Raji (cell line): Measurements from ENCODE around the gene DONSON.

Source experiments
- POLR2A ChIP-seq: IDR thresholded peaks from 2 replicates; pipeline ENCODE4 v1.6.1; 2011; ENCODE audit warnings: low read depth, low read length, control low read depth; ENCODE audit not compliant: insufficient read depth

The DONSON gene

DNA sequence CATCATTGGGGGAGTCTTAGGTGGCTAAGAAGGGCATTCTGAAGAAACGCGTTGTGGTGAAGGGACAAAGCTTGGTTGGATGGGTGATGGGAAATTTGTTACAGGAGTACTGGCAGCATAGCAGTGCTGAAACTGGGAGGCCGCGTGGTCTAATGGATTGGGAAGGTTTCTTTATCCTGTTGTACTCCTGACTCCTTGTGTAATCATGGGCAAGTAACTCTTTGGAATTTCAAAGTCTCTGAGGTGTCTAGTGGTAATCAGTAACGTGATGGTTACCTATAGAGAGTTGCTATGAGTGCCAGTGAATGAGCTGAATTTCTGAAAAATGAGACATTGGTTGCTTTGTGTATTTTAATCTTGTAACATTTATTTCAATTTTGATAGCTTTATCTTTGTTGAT is 18.5 kb downstream of the DONSON start:
- no peak for TF ChIP-seq POLR2A

DNA sequence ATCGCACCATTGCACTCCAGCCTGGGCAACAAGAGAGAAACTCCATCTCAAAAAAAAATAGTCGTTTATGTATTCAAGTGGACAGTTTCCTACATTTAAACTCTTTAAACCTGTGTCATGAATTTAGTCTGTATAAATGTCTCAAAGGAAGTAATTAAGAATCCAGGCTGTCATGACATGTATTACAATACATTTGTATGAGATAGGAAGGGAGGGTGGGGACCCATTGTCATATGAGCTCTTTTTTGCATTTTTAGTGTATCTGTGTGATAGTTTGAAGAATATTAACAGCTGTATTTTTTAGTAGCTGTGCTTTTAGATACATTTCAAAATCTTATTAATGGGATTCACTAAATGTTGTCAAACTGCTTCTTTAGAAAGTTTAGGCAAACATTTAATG is 20.0 kb downstream of the DONSON start:
- TF ChIP-seq POLR2A: no peak

DNA sequence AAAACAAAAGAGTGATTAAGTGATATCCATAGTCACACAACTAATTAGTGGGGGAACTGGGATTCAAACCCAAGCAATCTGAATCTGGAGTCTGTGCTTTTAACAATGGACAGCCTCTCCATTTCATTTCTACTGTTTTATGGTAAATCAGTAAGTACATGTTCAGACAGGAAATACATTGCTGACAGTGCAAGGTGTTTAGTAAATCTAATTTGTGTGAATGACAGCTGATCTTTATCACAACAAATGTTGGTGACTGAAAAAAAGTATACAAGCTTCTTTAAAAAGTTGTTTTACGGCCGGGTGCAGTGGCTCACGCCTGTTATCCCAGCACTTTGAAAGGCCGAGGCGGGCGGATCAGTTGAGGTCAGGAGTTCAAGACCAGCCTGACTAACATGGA is 20.6 kb downstream of the DONSON start:
- TF ChIP-seq POLR2A: no peak

DNA sequence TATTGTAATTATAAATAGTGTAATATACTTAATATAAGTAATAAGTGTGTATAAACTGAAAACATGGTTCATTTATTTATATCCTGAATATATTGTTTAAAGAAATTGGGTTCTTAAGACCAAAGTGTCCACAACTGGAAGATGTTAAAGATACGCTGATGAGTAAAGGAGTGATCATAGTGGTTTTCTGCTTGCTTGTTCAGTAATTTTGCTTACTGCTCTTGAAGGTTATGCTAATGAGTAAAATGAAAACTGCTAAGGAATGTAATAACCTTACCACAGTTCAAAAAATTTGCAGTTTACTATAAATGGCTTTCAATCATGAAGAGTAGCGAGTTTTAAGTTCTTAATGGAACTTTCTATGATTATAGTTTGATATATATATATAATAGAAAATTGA is 22.0 kb downstream of the DONSON start:
- no peak for TF ChIP-seq POLR2A

DNA sequence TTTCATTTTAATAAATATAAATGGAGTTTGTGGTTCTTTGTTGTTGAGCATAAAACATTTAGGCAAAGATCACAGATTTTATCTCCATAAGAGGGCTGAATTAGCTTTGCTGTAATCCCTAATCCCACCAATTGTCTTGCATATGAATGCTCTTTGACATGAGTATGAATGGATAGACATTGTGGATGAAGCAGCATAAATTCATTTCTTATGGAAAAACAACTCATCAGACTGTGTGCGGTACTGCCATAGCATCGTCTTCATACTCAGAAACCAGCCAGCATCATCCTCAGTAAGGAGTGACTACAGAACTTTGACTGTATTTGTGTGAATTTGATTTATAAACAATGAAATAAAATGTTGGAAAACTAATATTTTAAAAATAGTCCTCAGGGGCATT is 26.1 kb downstream of the DONSON start:
- TF ChIP-seq POLR2A: no peak

DNA sequence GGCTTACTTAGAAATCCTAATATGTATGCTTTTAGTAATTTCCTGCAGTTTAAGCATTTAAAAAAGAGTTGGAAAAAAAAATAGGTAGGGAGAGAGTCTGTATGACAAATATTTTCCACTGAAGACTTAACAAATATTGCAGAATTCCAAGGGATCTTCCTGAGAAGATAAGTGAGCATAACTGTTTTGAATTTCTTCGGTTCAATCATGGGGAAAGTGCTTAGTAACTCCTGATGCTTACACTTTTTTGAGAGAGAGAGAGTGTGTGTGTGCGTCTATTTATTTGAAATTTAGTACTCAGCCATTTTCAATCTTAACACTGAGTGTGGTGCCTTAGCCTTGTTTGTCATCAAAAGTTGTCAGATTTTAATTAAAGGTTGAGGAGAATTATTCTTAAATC is 27.1 kb downstream of the DONSON start:
- no peak for TF ChIP-seq POLR2A

DNA sequence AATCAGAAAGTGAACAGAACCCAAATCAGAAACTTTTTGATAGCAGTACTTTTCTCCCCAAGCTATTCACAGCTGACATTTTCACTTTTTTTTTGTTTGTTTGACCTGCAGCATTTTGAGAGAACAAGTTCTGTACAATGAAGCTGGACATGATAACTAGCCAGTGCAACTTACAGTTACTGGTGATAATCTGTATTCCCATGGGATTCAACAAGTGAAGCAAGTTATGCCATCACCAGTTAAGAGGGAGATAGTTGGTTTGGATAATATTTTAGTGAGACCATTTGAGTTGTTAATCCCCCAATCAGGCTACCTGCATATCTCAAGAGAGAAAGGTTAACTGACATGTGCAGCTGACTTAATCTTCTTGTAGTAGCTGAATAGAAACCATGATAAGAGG is 27.5 kb downstream of the DONSON start:
- no peak for TF ChIP-seq POLR2A

DNA sequence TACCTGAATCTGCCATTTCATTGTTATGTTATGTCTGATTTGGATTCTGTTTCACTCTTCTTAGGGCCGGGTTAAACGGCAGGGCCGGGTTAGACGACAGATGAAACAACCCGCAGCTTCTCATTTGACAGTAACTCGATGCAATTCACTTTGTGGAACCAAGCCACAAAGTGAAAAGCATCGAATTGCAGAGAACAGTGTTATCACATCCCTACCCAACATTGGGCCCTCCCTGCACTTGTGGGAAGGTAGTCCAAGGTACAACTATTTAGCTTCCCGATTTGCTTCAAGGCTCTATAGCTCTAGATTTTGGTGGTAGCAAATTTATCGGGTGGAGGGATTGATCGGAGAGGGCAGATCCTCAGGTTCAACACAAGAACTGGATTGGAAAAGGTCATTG is 28.7 kb downstream of the DONSON start:
- TF ChIP-seq POLR2A: no peak

DNA sequence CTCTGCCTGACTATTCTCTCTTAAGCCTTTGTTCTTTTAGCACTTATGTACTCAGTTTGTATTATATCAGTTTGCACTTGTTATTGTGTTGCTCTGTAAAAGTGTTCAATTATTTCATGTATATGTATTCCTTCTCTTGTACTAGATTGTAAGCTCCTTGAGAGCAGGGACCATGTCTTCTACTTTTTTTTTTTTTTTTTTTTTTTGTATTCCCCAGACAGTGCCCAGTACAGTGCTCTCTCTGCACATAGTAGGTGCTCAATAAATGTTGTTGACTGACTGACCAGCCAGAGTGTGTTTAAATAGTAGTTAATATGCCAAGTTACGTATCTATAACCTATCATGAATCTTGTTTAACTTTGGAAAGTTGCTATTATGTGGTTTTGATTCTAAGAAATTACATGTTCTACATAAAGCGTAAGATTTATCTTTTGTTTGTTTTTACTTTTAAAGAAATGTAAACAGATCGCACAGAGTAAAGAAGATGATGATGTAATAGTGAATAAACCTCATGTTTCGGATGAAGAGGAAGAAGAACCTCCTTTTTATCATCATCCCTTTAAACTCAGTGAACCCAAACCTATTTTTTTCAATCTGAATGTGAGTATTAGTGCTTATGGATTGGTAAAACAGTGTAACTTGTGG is 29.6 kb downstream of the DONSON start:
- no peak for TF ChIP-seq POLR2A

DNA sequence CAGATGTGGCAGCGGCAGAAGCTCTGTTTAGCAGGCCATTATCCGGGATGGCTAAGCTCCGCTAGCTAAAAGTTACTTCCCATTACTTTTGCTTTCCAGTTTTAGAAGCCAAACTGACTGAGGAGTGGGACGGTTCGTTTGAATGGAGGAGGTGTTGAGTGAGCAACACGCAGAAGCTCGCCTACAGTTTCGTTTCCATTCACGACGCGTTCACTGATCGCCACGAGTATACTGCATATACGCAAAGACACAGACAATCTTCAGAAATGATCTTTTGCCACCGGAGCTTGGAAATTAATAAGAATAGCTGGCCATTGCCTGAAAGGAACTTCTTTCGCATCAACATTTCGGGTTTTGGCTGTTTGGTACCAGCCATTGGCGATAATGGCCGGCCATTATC is 31.0 kb downstream of the DONSON start:
- no peak for TF ChIP-seq POLR2A

DNA sequence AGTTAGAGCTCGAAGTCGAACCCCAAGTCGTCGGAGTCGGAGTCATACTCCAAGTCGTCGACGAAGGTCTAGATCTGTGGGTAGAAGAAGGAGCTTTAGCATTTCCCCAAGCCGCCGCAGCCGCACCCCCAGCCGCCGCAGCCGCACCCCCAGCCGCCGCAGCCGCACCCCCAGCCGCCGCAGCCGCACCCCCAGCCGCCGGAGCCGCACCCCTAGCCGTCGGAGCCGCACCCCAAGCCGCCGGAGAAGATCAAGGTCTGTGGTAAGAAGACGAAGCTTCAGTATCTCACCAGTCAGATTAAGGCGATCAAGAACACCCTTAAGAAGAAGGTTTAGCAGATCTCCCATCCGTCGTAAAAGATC is 33.5 kb downstream of the DONSON start:
- no peak for TF ChIP-seq POLR2A

DNA sequence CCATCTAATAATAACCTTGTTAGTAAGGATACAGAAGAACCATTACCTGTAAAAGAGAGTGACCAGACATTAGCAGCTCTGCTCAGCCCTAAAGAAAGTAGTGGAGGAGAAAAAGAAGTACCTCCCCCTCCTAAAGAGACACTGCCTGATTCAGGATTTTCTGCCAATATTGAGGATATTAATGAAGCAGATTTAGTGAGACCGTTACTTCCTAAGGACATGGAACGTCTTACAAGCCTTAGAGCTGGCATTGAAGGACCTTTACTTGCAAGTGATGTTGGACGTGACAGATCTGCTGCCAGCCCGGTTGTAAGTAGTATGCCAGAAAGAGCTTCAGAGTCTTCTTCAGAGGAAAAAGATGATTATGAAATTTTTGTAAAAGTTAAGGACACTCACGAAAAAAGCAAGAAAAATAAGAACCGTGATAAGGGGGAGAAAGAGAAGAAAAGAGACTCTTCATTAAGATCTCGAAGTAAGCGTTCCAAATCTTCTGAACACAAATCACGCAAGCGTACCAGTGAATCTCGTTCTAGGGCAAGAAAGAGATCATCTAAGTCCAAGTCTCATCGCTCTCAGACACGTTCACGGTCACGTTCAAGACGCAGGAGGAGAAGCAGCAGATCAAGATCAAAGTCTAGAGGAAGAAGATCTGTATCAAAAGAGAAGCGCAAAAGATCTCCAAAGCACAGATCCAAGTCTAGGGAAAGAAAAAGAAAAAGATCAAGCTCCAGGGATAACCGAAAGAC is 34.1 kb downstream of the DONSON start:
- no peak for TF ChIP-seq POLR2A

DNA sequence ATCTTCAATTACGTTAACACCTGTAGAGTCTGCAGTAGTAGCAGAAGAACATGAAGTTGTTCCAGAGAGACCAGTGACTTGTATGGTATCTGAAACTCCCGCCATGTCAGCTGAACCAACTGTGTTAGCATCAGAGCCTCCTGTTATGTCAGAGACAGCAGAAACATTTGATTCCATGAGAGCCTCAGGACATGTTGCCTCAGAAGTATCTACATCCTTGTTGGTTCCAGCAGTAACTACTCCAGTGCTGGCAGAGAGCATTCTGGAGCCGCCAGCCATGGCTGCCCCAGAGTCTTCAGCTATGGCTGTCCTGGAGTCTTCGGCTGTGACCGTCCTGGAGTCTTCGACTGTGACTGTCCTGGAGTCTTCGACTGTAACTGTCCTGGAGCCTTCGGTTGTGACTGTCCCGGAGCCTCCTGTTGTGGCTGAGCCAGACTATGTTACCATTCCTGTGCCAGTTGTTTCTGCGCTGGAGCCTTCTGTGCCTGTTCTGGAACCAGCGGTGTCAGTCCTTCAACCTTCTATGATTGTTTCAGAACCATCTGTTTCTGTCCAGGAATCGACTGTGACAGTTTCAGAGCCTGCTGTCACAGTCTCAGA is 35.4 kb downstream of the DONSON start:
- TF ChIP-seq POLR2A: no peak

DNA sequence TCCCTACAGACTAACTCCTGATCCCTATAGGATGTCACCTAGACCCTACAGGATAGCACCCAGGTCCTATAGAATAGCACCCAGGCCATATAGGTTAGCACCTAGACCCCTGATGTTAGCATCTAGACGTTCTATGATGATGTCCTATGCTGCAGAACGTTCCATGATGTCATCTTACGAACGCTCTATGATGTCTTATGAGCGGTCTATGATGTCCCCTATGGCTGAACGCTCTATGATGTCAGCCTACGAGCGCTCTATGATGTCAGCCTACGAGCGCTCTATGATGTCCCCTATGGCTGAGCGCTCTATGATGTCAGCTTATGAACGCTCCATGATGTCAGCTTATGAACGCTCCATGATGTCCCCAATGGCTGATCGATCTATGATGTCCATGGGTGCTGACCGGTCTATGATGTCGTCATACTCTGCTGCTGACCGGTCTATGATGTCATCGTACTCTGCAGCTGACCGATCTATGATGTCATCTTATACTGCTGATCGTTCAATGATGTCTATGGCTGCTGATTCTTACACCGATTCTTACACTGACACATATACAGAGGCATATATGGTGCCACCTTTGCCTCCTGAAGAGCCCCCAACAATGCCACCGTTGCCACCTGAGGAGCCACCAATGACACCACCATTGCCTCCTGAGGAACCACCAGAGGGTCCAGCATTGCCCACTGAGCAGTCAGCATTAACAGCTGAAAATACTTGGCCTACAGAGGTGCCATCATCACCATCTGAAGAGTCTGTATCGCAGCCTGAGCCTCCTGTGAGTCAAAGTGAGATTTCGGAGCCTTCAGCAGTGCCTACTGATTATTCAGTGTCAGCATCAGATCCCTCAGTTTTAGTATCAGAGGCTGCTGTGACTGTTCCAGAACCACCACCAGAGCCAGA is 36.1 kb downstream of the DONSON start:
- no peak for TF ChIP-seq POLR2A

DNA sequence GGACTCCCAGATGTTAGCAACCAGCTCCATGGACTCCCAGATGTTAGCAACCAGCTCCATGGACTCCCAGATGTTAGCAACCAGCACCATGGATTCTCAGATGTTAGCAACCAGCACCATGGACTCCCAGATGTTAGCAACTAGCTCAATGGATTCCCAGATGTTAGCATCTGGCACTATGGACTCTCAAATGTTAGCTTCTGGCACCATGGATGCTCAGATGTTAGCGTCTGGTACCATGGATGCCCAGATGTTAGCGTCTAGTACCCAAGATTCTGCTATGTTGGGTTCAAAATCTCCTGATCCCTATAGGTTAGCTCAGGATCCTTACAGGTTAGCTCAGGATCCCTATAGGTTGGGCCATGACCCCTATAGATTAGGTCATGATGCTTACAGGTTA is 36.8 kb downstream of the DONSON start:
- no peak for TF ChIP-seq POLR2A
